IPS-NIHi11 (cell line): ENCODE data around the gene TRAK1.
A peak's percentile ranks its signal among the peaks of the same experiment; 100 is the strongest.

ENCODE experiments used
- DNase-seq: peaks from one replicate; pipeline ENCODE4 v3.0.0; 2012; ENCODE audit warnings: mixed read lengths, low spot score

TRAK1 gene

GRCh38 chr3:42123824-42124658 is 32.9 kb downstream of the TRAK1 start:
- no peak for DNase-seq

GRCh38 chr3:42127226-42127625 is 36.1 kb downstream of the TRAK1 start:
- DNase-seq, result no peak

GRCh38 chr3:42128526-42128925 is 37.4 kb downstream of the TRAK1 start:
- DNase-seq, result no peak

- DNase-seq, result no peak
Observed at GRCh38 chr3:42129014-42129953, 38.1 kb downstream of the TRAK1 start.

GRCh38 chr3:42130007-42130328 is 38.8 kb downstream of the TRAK1 start:
- no peak for DNase-seq

GRCh38 chr3:42130329-42131070 is 39.3 kb downstream of the TRAK1 start:
- no peak for DNase-seq

GRCh38 chr3:42133500-42134298 is 42.5 kb downstream of the TRAK1 start:
- no peak for DNase-seq

- DNase-seq, result no peak
Observed at GRCh38 chr3:42134867-42135464, 43.8 kb downstream of the TRAK1 start.

- no peak for DNase-seq
Observed at GRCh38 chr3:42139621-42140453, 48.7 kb downstream of the TRAK1 start.

- no peak for DNase-seq
Observed at GRCh38 chr3:42140665-42141203, 49.6 kb downstream of the TRAK1 start.

GRCh38 chr3:42143440-42143839 is 52.3 kb downstream of the TRAK1 start:
- no peak for DNase-seq

GRCh38 chr3:42144209-42144608 is 53.1 kb downstream of the TRAK1 start:
- no peak for DNase-seq

- no peak for DNase-seq
Observed at GRCh38 chr3:42148086-42148848, 57.1 kb downstream of the TRAK1 start.

GRCh38 chr3:42148982-42149432 is 57.9 kb downstream of the TRAK1 start:
- DNase-seq, result peak; percentile 97

GRCh38 chr3:42149532-42149931 is 58.4 kb downstream of the TRAK1 start:
- no peak for DNase-seq

- DNase-seq, result peak; percentile 36
Observed at GRCh38 chr3:42149975-42150374, 58.8 kb downstream of the TRAK1 start.

GRCh38 chr3:42151596-42152168 is 60.5 kb downstream of the TRAK1 start:
- DNase-seq, result no peak

GRCh38 chr3:42152193-42152592 is 61.0 kb downstream of the TRAK1 start:
- DNase-seq, result no peak

- DNase-seq, result no peak
Observed at GRCh38 chr3:42153039-42153438, 61.9 kb downstream of the TRAK1 start.
